Left hindlimb (tissue), 1 donor: ENCODE measurements around the gene CXCL14.
A peak's percentile ranks its signal among the peaks of the same experiment; 100 is the strongest.

ENCODE experiments used
- DNase-seq: peaks from one replicate; pipeline ENCODE4 v3.0.0-alpha.2; 2018

CXCL14 gene

GRCh38 chr5:135566422-135567400, 12.1 kb downstream of the CXCL14 start:
- no peak for DNase-seq

- DNase-seq: no peak
Measured at GRCh38 chr5:135565725-135566421, 12.9 kb downstream of the CXCL14 start.

GRCh38 chr5:135565266-135565665, 13.5 kb downstream of the CXCL14 start:
- no peak for DNase-seq

- DNase-seq: no peak
Measured at GRCh38 chr5:135564331-135564730, 14.5 kb downstream of the CXCL14 start.

- DNase-seq: no peak
Measured at GRCh38 chr5:135561266-135561665, 17.5 kb downstream of the CXCL14 start.

- peak; percentile 81 for DNase-seq
Measured at GRCh38 chr5:135560858-135561257, 17.9 kb downstream of the CXCL14 start.

- DNase-seq: no peak
Measured at GRCh38 chr5:135559354-135559753, 19.4 kb downstream of the CXCL14 start.

GRCh38 chr5:135557076-135557838, 21.5 kb downstream of the CXCL14 start:
- DNase-seq: no peak

GRCh38 chr5:135556620-135557019, 22.2 kb downstream of the CXCL14 start:
- DNase-seq: no peak

- no peak for DNase-seq
Measured at GRCh38 chr5:135555530-135555929, 23.3 kb downstream of the CXCL14 start.

- no peak for DNase-seq
Measured at GRCh38 chr5:135553688-135554462, 24.9 kb downstream of the CXCL14 start.

GRCh38 chr5:135551593-135552447, 27.0 kb downstream of the CXCL14 start:
- peak; percentile 75 for DNase-seq

GRCh38 chr5:135549413-135549812, 29.4 kb downstream of the CXCL14 start:
- DNase-seq: no peak

GRCh38 chr5:135547590-135548254, 31.1 kb downstream of the CXCL14 start:
- DNase-seq: no peak

- DNase-seq: no peak
Measured at GRCh38 chr5:135546912-135547311, 31.9 kb downstream of the CXCL14 start.

- DNase-seq: no peak
Measured at GRCh38 chr5:135546101-135546500, 32.7 kb downstream of the CXCL14 start.

- no peak for DNase-seq
Measured at GRCh38 chr5:135545099-135545498, 33.7 kb downstream of the CXCL14 start.

GRCh38 chr5:135543485-135544304, 35.1 kb downstream of the CXCL14 start:
- no peak for DNase-seq

GRCh38 chr5:135543001-135543484, 35.7 kb downstream of the CXCL14 start:
- no peak for DNase-seq
